Amygdala (tissue), 56 donors: Measurements from ENCODE around the gene DIAPH3.
A peak's percentile ranks its signal among the peaks of the same experiment; 100 is the strongest.

Source experiments
- DNase-seq, 56 donors: peaks; one replicate each; lab custom pipeline; 2025; lab: John Stamatoyannopoulos, UW

Gene DIAPH3

DNA sequence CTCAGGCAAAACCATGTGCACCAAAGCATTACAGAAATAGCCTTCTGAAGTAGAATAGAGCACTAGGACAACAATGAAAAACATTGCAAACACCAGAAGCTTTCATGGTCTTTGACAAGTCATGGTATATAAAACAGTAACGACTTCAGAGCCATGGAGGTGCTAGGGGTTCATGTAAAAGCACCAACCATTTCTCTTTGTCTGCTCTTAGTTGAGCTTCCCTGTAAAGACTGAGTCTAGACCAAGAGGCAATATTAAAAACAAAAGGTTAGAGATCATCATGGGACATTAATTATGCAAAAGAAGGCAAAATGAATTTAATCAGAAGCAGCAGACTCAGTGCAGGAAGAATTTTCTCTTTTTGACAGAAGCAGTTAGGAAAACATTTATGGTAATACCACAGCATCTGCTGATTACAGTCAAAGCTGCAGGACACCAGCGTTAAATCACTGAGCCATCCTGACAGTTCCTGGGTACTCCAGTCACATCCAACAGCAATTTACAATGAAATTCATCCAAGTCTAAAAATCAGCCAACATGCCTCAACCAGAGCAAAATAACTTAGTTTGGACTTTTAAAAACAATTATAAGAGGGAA, 476.8 kb downstream of the DIAPH3 start:
- no peak for DNase-seq

DNA sequence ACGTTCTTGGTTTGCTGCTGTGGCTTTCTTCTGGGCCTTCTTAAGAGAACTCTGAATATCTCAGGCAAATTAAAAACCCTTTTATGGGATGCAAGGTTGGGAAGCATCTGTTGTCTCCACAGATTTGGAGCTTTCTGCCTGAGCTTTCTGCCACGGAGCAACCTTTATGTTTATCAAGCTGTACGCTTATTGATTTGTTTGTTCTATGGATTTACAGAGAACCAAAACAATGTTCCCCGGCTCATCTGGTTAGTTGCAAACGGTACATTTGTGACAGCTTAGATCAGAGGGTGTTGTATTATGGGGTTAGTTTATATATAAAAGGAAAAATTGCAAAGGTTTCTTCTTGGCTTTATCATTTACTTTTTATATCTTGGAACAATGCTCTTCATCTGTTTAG, 479.6 kb downstream of the DIAPH3 start:
- no peak for DNase-seq

DNA sequence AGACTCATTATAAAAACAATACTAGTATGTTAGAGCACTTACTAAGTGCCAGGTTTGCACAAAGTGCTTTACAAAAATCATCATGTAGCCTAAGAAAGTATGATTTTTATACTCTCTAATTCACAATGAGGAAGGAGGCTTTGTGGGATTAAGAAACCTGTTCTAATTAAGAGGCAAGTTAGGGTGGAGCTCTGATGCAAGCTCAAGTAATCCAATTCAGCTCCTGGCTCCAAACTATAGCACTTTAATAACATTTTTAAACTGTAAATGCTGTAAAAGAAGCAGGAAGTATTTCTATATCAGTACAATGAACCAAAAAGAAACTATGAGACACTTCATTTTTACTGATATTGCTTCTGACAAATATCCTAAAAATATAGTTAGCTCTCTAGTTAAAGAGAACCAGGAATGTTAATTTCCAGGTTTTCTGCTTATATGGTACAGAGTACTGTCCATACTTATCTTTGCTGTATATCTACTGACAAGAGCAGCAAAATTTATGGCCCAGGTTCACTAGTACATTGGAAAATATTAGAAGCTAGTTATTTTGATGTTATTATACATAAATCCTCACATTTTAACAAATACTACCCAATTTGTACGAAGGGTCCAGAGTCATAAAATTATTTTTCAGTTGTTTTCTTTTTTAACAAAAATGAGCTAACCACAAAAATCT, 482.0 kb downstream of the DIAPH3 start:
- DNase-seq: no peak

DNA sequence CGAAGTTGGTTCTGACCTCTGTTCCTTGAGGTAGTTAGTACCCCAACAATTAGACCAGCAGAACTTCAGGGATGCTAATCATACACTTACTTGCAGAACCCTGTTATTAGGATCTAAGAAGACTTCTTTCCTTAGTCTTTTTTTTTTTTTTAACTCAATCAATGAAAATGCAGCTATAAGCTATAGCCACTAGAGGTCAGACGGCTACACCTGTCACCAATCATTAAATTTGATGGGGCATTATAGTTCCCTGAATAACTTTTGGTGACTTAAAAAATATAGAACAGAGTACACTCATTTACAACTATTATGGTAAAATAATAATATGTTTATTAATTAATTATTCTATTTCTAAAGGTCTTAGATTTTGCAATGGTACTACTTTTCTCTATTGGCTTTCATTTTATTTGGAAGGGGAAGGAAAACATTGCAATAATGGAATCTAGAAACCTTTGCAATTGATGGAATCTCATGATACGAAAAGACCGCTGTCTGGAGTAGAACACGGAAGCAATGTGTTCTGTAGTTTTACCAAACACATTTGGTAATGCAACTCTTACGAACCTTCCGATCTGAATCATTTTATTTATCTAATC, 483.2 kb downstream of the DIAPH3 start:
- DNase-seq: no peak

DNA sequence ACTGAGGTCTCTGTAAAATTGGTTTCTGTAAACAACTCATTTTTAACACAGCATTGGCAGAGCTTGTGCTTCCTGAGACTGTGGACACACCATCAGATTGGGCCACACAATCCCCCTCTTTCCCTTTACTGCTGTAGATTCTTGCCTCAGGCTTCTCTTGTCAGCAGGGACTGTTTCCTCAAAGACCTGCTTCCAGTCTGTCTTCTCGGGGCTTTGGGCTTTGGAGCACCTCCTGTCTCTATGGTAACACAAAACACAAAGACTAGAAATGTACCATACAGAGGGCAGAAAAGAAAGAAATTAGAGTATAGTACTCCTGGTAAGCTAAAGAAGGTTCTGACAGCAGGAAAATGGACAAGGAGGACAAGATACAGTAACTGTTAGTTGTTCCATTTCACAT, 484.5 kb downstream of the DIAPH3 start:
- DNase-seq: no peak

DNA sequence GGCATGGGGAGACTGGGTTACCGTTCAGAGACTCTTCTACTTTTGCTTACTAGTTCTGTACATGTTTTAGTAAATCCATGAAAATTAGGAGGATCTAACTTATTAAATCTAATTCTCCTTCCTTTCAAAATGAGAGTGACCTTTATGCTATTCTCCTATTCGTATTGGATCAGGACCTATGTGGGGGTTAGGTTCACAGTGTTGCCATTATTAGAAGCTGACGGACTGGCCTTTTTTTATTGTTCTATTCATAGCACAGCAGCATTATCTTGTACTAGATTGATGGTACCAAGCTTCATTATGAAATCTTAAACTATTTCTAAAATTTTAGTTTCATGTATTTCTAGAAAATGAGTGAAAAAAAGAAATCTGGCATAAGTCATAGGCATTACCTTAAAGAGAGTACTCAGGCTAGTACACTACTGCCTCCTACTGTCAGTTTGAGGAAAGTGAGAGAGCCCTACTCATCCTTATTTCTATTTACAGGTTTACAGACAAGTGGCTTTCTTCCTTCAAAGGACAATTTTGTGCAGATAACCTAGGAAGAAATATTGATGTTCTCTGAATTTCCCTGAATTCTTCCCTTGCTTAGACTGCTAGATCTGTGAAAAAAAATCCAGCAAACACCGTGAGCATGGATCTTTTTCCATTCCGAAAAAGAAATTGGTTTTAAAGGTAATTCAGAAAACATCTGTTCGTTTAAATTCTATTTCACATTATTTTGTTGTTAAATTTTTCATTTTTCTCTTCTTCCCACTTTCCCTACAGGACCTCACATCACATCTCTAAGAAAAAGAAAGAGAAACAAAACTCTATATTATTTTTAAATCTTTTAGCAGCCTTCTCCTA, 485.5 kb downstream of the DIAPH3 start:
- DNase-seq: peak in 2 of 56 donors; percentile 1 to 5

DNA sequence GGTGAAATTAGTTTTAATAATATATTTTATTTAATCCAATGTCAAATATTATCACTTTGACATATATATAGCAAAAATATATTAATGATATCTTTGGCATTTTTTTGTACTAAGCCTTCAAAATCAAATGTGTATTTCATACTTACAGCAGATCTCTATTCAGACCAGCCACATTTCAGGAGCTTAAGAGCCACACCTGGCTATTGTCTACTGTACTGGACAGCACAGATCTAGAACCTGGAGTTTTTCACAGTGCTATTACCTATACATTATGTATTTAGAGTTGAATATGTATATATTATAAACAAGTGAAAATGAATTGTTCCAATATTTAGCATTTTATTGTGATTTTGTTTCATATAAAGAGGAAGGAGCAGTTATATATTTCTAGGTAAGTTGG, 486.3 kb downstream of the DIAPH3 start:
- DNase-seq: no peak

DNA sequence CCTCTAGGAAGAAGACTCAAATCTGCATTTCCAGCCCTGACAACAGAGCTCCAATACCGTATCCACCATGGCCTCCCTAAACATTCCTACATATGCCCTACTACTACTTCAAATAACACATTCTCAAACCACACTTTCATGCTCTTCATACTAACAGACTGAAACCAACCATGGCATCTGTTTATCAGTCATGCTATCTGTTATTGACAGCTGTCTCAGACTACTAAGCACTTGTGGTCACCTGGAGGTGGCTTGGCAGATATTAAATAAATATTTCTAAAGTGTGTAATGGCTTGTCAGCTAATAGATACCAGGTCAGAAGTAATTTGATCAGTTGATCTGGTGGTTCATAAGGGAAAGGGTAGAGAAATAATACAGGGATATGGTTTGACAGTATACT, 489.1 kb downstream of the DIAPH3 start:
- no peak for DNase-seq

DNA sequence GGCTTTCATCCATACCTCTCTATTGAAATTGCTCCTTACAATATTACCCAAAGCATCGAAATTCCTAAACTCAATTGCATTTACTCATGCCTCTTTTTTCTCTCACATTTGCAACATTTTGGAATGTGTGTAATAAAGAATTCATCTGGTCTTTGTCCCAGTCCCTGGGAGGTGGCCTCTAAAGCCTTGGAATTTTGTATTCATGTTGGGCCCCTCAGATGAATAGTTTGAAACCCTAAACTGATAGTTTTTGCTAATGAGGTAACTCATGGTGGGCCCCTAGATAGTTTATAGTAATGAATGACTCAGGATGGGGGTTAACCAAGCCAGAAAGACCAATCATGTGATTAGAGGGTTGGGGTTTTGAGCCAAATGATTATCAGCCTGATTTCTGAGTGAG, 490.4 kb downstream of the DIAPH3 start:
- DNase-seq: no peak

DNA sequence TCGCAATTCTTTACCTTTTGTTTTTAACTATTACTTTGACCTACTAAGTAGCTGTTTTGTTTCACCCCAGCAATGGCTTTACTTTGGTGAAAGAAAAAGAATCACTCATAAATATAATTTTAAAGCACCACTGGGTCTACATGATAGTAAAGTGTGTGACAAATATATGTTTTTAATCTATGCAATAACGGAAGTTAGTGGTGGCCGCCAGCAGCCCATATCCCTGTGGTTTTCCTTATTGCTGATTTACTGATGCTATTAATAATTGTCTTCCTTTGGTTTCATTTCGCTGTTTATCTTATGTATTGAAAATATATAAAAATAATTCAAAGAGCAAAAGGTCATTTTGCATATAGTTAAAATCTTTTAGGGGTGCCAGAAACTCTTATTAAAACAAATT, 491.3 kb downstream of the DIAPH3 start:
- no peak for DNase-seq

DNA sequence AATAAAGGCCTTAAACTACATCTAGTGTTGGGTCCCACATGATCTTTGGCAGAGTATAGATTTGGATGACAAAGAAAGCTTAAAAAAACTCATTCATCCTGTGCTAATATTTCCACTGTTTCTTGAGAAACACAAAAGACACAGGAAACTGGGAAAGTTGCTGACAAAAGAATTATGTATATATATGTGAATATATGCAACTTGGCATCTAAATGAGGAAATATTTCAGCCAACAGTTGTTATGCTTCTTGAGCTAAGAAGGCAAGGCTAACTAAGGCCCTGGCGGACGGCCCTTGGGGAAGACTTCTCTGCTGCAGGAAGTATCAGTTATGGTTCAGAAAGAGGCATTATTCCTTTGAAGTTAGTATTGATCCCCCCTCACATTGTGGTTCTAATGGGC, 491.8 kb downstream of the DIAPH3 start:
- no peak for DNase-seq

DNA sequence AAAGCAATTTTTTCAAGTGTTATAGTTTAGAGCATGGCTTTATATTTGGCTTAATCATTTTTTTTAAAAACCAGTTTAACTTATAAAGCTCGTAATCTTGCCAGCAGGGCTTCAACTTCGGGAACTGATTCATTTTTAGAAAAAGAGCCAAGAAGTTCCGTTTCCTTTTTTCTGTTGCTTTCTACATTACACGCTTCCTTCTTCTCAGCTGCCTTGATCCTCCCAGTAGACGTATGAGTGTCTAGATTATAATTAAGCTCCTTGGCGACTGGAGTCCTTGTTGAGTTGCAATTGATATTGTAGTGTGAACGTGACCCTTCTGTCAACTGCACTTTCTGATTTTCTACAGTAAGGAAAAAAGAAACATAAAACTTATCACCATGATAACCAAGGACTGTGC, 497.2 kb downstream of the DIAPH3 start:
- DNase-seq: no peak

DNA sequence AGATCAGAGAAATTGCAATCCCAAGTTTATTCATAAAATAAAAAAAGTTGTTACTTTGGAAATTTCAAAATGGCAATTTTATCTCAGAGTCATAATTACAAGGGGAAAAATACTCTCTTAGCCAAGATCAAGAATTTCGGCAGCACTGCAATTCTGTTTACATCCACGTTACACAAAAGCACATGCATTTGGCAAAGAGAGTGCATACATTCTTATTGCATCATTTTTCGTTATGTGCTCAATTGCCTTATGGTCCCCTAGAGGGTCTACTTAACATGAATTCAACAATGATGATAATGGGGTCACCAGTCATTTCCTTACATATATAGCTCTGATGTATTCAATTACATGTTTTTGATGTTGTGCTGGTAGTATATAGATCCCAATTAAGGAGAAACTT, 498.0 kb downstream of the DIAPH3 start:
- no peak for DNase-seq

DNA sequence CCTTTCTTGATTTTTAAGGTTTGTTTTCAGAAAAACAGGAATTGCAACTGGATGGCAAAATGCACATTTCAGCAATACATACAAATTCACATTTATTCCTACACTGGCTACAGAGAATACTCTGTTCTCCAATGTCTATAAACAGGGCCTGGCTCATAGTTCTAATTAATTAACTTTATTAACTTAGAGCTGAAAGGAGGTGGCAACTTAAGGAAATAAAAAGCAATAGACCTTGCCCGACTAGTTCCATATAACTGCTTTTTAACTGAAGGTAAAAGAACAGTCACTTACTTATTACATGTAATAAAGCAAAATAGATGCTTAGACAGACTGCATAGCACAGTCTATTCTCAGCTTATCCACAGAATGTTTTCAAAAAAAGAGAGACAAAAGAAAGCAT, 498.5 kb downstream of the DIAPH3 start:
- DNase-seq: no peak

DNA sequence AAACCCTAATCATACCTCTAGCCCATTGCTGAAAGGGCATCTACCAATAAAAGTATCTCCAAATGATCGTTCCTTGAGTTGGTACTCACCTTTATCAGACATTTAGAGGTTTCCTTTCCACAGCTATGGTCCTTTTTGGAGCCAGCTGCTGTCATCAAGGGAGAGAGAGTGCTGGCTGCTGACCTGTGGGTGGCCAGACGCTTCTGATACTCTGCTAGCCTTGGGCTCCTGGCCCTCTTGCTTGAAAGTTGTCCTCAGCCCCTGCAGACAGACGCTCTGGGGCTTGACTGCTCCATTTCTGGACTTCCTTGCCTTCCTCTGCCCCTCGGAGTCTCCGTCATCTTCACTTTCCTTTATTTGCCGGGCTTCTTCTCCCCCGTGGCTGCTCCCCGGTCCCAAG, 499.1 kb downstream of the DIAPH3 start:
- no peak for DNase-seq

DNA sequence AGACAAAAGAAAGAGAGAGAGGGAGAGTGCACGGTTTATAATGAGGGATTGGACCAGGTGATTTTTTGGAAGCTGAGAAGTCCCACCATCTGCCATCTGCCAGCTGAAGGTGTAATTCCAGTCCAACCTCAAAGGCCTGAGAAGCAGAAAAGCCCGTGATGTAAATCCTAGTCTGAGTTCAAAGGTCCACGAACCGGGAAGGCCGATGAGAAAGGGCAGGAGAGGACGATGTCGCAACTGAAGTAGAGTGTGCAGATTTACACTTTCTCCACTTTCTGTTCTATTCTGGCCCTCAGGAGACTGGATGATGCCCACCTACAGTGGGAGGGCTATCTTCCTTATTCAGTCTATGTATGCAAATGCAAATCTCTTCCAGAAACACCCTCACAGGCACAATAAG, 500.0 kb downstream of the DIAPH3 start:
- no peak for DNase-seq

DNA sequence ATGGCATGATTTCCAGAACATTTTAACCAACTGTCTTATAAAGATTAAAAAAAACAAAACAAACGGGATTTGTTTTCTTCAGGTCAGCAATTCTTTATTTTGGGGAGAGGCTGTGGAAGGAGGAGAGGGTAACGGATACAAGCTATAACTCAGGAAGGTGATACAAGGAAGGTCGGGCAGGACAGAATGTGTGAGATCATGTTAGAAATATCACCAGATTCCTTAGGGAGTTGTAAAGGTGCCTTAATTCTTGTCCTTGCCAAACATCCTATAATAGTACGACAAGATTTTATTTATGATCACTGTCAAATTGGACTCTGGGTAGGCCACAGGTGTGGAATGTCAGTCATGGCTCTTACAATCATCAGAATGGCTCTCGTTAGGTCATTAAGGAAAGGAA, 503.1 kb downstream of the DIAPH3 start:
- no peak for DNase-seq

DNA sequence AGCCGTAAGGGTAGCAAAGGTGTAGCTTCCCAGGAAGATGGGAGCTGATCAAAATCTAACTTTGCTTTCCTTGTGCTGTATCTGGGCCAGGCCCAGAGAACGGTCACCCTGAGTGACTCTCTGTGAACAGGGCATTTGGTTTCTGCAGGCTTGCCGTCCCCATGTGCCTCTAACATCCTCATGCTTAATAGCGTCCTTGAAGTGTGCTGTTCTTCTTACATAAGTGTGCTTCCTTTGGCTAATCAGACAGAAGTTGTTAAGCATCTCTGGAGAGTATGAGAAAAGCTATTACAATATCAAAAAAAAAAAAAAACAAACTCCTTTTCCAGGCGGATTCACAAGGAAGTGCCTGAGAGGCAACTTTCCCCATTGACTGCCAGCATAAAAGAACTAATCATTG, 503.7 kb downstream of the DIAPH3 start:
- no peak for DNase-seq

DNA sequence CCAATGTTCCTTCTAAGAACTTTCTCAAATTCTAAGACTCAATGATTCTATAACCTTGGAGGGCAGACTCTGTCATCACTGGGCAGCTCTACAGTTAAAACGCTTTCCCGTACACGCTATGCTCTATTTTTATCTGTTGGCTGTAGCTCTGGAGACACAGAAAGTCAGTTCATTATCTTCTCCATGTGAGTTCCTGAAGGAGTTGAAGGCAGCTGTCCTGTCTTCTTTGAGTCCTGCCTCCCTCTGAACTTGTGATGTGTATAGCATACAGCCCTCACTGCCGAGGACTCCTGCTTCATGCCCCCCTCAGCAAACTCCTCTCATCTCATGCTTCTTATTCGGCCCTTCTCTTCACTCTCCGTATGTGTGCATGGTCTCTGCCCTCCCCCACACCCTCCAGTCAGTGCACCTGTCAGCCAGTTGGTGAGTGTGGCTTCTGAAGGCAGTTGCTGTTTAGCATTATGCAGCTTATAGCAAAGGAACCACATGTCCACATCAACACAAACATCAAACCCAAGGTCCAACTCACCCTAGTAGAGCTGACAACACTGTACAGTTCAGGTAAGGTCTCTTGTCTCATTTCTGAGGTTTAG, 504.9 kb downstream of the DIAPH3 start:
- no peak for DNase-seq

DNA sequence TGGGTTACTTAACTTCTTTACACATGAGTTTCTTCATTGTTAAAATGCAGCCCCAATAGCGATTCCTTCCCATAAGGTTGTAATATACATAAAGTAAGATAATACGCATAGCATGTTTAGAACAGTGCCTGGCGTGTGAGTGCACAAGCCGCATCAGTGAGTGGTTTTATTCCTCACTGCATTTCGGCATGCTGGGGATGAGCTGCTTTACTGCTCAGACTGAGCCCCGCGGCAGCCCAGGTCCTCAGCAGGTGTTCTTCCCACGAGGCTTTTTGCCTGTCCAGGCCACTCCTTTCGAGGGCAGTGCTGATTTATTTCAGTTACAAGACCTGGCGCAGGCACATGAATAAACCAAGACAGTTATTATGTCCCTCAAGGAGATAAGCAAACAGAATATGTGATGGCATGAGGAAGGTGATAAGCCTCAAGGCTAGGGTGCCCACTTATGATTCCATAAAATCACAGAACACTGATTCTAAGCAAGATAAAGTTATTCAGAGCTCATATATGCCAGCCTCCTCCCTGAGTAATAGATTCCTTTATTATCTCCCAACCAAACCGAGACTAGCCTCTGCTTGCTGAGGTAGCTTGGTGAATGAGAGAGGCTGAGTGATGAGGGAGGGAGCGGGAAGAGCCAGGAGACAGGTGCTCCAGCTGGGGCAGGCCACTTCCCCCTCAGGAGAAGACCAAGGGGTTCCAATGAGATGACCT, 505.5 kb downstream of the DIAPH3 start:
- no peak for DNase-seq
